ENCODE measurements around the gene PTBP1. TPM values are rescaled to one million over a fixed set of nuclear protein-coding genes. Genes with fewer than 3 reads are reported as not detected.

PTBP1 gene
- total RNA-seq, 4 donors from 2014 or later = 106 to 195 (median 137) TPM

DNA sequence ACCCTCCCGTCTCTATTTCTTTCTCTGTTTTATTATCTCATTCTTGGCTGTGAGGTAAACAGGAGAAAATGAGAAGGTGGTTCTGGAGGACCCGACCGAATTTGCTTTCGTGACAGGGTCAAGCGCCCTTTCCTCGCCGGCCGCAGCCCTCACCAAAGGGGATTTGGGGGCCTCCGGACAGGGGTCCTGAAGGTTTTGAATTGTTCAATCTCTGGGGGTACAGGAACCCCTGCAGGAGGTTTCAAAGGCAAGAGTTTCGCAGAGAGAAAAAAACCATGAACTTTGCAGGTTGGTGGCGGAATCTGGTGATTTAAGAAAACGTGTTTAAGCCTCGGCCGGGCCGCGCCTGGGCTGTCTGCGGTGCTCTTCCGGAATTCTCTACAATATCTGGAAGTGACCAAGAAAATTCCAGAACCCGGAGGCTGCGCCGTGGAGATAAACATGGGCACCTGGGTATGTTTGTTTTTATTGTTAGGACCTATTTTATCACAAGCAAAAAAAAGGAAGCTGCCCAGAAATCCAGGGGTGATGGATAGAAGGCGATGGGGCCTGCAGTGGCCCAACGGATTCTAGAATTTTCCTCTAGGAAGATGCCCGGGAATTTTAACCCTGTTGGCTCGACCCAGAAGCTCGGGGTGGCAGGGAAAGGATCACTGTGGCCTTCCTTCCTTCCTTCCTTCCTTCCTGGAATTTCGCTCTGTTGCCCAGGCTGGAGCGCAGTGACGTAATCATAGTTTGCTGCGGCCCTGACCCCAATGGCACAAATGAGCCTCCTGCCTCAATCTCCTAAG lies 14.2 kb upstream of the PTBP1 start:
- ATAC-seq (ENCODE audit: low FRiP score) = no peak
- DNase-seq (ENCODE audit: low spot score) = no peak
- no peak for TF ChIP-seq CTCF (IDR thresholded peaks at IDR 0.05)

- TF ChIP-seq CTCF (IDR thresholded peaks at IDR 0.05) = no peak
- DNase-seq (ENCODE audit: low spot score) (no peak), ATAC-seq (ENCODE audit: low FRiP score) (no peak)
These were observed 12.7 kb upstream of the PTBP1 start for GRCh38 chr19:784541-784940.

DNA sequence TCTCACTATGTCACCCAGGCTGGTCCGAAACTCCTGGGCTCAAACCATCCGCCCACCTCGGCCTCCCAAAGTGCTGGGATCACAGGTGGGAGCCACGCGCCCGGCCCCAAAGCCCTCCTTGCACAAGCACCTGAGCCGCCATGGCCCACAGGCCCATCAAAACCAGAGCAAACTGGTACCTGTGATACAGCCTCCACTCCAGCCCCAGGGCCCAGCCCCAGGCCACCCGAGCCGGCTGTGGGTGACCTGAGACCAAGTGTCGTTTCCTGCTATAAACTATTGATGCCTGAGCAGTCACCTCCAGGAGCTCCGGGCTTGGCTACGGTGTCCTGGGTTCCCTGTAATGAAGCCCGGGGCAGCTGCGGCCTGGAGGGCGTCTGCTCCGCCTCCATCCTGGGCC lies 9.7 kb upstream of the PTBP1 start:
- TF ChIP-seq CTCF (IDR thresholded peaks at IDR 0.05) = no peak
- DNase-seq (ENCODE audit: low spot score) (no peak), ATAC-seq (ENCODE audit: low FRiP score) (no peak)

- TF ChIP-seq CTCF (IDR thresholded peaks at IDR 0.05) = no peak
- ATAC-seq (ENCODE audit: low FRiP score) (no peak), DNase-seq (ENCODE audit: low spot score) (no peak)
These were observed 8.6 kb upstream of the PTBP1 start for GRCh38 chr19:788686-788982.

- ATAC-seq (ENCODE audit: low FRiP score) (no peak), DNase-seq (ENCODE audit: low spot score) (no peak)
- no peak for TF ChIP-seq CTCF (IDR thresholded peaks at IDR 0.05)
These were observed 8.1 kb upstream of the PTBP1 start for GRCh38 chr19:788983-789700.

- TF ChIP-seq CTCF (IDR thresholded peaks at IDR 0.05) = no peak
- ATAC-seq (ENCODE audit: low FRiP score) (no peak), DNase-seq (ENCODE audit: low spot score) (no peak)
These were observed 7.6 kb upstream of the PTBP1 start for GRCh38 chr19:789701-790060.

GRCh38 chr19:791007-791566 lies 6.2 kb upstream of the PTBP1 start:
- DNase-seq (ENCODE audit: low spot score) (no peak), ATAC-seq (ENCODE audit: low FRiP score) (no peak)

More at GRCh38 chr19:791007-791566, 6.2 kb upstream of the PTBP1 start:
- no peak for TF ChIP-seq CTCF (IDR thresholded peaks at IDR 0.05)
